C4-2B (cell line): Measurements from ENCODE around the gene THAP7.

ENCODE experiments used
- ZFX ChIP-seq: fragments of 450-650 bp; IDR thresholded peaks from 2 replicates; pipeline ENCODE4 v1.6.1; 2017
- TF ChIP-seq, protein P1 (sequence below): fragments of 450-650 bp; conservative IDR thresholded peaks from 2 replicates; pipeline ENCODE4 v1.5.1; 2017; ENCODE audit warnings: mild to moderate bottlenecking

DNA sequence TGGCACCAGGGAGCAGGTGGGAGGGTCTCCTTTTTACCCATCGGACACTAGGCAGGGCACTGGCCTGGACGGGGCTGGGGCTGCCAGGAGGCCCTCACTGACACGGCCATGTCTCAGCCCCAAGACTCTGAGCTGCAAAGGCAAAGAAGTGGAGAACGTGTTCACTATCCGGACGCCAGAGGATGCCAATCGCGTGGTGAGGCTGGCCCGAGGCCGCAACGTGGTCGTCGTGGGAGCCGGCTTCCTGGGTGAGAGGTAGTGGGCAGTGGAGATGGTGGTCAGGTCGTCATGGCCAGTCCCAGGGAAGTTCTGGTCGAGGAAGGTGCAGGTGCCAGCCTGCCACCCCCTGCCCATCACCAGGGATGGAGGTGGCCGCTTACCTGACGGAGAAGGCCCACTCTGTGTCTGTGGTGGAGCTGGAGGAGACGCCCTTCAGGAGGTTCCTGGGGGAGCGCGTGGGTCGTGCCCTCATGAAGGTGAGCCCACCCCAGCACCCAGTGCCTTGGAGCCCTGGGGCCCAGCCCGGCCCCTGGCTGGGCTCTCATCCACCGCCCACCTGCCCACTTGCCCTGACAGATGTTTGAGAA, 25.5 kb downstream of the THAP7 start:
- TF ChIP-seq, protein P1, sequence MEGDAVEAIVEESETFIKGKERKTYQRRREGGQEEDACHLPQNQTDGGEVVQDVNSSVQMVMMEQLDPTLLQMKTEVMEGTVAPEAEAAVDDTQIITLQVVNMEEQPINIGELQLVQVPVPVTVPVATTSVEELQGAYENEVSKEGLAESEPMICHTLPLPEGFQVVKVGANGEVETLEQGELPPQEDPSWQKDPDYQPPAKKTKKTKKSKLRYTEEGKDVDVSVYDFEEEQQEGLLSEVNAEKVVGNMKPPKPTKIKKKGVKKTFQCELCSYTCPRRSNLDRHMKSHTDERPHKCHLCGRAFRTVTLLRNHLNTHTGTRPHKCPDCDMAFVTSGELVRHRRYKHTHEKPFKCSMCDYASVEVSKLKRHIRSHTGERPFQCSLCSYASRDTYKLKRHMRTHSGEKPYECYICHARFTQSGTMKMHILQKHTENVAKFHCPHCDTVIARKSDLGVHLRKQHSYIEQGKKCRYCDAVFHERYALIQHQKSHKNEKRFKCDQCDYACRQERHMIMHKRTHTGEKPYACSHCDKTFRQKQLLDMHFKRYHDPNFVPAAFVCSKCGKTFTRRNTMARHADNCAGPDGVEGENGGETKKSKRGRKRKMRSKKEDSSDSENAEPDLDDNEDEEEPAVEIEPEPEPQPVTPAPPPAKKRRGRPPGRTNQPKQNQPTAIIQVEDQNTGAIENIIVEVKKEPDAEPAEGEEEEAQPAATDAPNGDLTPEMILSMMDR: no peak
- TF ChIP-seq ZFX: no peak
